B cell (primary cell): ENCODE data around the gene HJURP.

Experiments used
- CTCF ChIP-seq: fragments of 200-600 bp; IDR thresholded peaks from one replicate; pipeline ENCODE4 v1.8.0; 2022; ENCODE audit warnings: antibody characterized with exemption, mild to moderate bottlenecking
- EZH2 ChIP-seq: IDR thresholded peaks from 2 replicates; pipeline ENCODE4 v1.6.1; 2012; ENCODE audit warnings: borderline replicate concordance, low read depth, mild to moderate bottlenecking, moderate library complexity, low read length; ENCODE audit not compliant: insufficient read depth, poor library complexity, severe bottlenecking

- no peak for TF ChIP-seq EZH2
- no peak for TF ChIP-seq CTCF
Measured at GRCh38 chr2:233854241-233854981, at the start of gene HJURP.
